ENCODE data around the gene SCN4B.

Gene SCN4B

DNA sequence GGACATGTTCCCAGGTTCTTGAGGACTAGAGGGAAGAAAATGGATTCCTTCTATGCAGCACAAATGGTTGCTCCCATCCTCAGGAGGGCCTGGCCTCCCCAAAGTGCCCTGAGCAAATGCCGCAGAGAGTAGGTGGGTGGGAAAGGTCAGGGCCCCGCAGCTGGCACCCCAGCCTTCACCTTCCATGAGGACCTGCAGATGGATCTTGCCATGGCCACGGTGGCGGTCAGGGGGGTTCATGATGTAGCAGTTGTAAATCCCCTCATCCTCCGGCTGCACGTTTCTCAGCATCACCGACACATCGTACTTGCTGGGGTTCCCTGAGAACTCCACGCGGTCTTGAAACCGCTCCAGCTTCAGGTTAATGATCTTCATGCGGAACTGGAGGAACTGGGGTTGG is 15.3 kb upstream of the SCN4B start:
- TF ChIP-seq, protein P1, sequence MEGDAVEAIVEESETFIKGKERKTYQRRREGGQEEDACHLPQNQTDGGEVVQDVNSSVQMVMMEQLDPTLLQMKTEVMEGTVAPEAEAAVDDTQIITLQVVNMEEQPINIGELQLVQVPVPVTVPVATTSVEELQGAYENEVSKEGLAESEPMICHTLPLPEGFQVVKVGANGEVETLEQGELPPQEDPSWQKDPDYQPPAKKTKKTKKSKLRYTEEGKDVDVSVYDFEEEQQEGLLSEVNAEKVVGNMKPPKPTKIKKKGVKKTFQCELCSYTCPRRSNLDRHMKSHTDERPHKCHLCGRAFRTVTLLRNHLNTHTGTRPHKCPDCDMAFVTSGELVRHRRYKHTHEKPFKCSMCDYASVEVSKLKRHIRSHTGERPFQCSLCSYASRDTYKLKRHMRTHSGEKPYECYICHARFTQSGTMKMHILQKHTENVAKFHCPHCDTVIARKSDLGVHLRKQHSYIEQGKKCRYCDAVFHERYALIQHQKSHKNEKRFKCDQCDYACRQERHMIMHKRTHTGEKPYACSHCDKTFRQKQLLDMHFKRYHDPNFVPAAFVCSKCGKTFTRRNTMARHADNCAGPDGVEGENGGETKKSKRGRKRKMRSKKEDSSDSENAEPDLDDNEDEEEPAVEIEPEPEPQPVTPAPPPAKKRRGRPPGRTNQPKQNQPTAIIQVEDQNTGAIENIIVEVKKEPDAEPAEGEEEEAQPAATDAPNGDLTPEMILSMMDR (IDR thresholded peaks at IDR 0.05; ENCODE audit: extremely low read depth, insufficient read depth, missing control alignments), result no peak
- in situ Hi-C loops (cut with MboI; ENCODE audit: low pct_unique_long_range_greater_than_20kb, low sequenced_read_pairs, unreplicated experiment), result no loop called here
- no peak for DNase-seq (ENCODE audit: low spot score)

DNA sequence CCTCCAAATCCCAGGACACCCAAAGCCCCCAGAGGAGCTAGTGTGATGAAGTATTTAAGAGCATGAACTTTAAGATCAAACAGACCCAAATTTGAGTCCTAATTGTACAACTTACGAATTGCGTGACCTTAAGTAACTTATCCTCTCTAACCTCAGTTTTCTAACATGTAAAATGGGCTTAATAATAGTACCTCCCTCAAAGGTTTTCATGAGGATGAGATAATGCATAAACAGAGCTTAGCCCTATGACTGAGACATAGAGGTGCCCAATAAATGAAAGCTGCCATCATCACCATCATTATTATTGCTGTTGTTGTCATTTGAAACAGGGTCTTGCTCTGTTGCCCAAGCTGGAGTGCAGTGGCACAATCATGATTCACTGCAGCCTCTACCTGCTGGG is 14.6 kb upstream of the SCN4B start:
- no peak for DNase-seq (ENCODE audit: low spot score)
- in situ Hi-C loops (cut with MboI; ENCODE audit: low pct_unique_long_range_greater_than_20kb, low sequenced_read_pairs, unreplicated experiment), result no loop called here
- TF ChIP-seq, protein P1 (IDR thresholded peaks at IDR 0.05; ENCODE audit: extremely low read depth, insufficient read depth, missing control alignments), result no peak

DNA sequence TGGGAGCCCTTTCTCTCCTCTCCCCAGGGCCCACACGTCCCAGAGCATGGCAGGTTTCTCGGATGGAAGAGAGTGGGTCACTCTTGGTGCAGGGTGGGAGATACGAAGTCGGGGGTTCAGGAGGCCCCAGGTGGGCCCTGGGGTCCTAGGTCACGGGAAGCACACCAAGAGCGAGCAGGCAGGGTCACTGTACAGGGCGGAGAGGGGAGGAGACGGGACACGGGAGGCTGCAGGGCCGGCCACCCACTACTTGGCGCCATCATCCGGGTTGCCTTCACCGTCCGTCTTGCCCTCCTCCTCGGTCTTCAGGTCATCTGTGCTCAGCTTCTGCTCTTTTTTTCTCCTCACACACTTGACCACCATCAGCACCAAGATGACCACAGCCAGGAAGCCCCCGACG is 14.0 kb upstream of the SCN4B start:
- TF ChIP-seq, protein P1 (IDR thresholded peaks at IDR 0.05; ENCODE audit: extremely low read depth, insufficient read depth, missing control alignments), result no peak
- DNase-seq (ENCODE audit: low spot score), result no peak
- in situ Hi-C loops (cut with MboI; ENCODE audit: low pct_unique_long_range_greater_than_20kb, low sequenced_read_pairs, unreplicated experiment), result no loop called here

DNA sequence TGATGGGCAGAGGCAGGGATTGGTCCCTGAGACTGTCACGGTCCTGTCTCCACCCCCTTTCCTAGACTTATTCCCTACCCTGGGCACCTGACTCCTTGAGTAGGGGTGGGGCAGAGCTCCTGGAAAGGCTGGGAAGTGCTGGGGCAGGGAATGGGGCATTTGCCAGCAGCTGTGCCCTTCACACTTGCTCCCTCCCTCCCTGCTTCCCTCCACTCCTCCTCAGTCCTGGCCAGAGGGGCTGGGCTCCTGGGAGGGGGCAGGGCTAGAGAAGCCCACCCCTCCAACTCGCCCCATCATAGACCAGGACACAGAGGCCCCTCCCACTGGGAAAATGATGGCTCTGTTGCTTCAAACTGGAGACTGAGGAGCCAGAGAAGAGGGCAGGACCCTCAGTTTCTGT is 12.3 kb upstream of the SCN4B start:
- in situ Hi-C loops (cut with MboI; ENCODE audit: low pct_unique_long_range_greater_than_20kb, low sequenced_read_pairs, unreplicated experiment), result no loop called here
- no peak for DNase-seq (ENCODE audit: low spot score)
- TF ChIP-seq, protein P1 (IDR thresholded peaks at IDR 0.05; ENCODE audit: extremely low read depth, insufficient read depth, missing control alignments), result no peak

DNA sequence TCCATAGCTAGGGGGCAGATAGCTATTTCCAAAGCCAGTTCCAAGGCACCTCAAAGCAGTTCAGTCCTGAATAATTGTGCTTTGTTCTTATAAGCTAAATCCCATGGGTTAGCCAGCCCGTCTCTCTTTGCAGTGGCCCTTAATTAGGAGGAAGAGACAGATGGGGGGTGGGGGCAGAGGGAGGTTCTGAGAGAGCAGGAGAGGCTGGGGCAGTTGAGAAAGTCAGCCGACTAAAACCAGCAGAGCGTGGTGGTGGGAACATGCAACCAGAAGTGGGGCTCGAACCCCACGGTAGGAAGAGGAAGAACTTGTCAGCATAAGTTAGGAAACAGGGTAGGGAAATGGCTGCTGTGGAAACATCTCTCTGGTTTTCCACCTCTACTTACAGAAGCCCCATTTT is 10.9 kb upstream of the SCN4B start:
- in situ Hi-C loops (cut with MboI; ENCODE audit: low pct_unique_long_range_greater_than_20kb, low sequenced_read_pairs, unreplicated experiment), result no loop called here
- TF ChIP-seq, protein P1 (IDR thresholded peaks at IDR 0.05; ENCODE audit: extremely low read depth, insufficient read depth, missing control alignments), result no peak
- DNase-seq (ENCODE audit: low spot score), result no peak

DNA sequence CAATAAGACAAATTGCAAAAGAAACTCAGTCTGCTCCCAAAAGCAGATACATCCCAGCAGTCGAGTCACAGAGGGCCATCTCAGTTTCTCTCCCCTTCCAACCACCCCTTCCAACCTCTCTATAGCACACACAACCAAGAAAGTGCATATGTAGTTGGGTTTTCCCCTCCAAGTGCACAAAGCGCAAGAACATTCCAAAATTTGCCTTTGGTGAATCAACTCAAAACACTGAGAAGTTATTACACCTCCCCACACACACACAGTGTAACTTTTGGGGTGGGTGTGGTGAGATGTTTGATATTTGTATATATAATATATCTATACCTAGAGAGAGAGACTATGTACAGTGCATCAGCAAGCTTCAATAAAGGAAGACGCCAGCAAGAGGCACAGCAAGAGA is 10.2 kb upstream of the SCN4B start:
- no peak for DNase-seq (ENCODE audit: low spot score)
- TF ChIP-seq, protein P1 (IDR thresholded peaks at IDR 0.05; ENCODE audit: extremely low read depth, insufficient read depth, missing control alignments), result no peak
- in situ Hi-C loops (cut with MboI; ENCODE audit: low pct_unique_long_range_greater_than_20kb, low sequenced_read_pairs, unreplicated experiment), result no loop called here

DNA sequence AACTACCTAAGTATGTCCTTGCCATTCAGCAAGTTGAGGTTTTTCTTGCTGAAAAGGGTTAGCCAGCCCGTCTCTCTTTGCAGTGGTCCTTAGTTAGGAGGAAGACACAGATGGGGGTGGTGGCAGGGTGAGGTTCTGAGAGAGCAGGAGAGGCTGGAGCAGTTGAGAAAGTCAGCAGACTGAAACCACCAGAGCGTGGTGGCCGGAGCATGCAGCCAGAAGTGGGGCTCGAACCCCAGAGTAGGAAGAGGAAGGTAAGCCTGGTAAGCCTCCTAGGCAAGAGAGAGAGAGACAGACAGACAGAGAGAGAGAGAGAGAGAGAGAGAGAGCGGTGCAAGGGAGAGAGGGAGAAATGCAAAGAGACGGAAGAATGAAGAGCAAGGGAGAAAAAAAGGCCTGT is 9.2 kb upstream of the SCN4B start:
- in situ Hi-C loops (cut with MboI; ENCODE audit: low pct_unique_long_range_greater_than_20kb, low sequenced_read_pairs, unreplicated experiment), result no loop called here
- TF ChIP-seq, protein P1 (IDR thresholded peaks at IDR 0.05; ENCODE audit: extremely low read depth, insufficient read depth, missing control alignments), result no peak
- no peak for DNase-seq (ENCODE audit: low spot score)

All from GM13977 (cell line).